GM18909 (cell line): ENCODE measurements around the gene NXPE3.

Experiments
- ATAC-seq: cut with Tn5 transposase; IDR thresholded peaks from one replicate; pipeline ENCODE4 v1.9.1; 2021; ENCODE audit warnings: mild to moderate bottlenecking; ENCODE audit not compliant: unreplicated experiment, poor library complexity

Gene NXPE3

DNA sequence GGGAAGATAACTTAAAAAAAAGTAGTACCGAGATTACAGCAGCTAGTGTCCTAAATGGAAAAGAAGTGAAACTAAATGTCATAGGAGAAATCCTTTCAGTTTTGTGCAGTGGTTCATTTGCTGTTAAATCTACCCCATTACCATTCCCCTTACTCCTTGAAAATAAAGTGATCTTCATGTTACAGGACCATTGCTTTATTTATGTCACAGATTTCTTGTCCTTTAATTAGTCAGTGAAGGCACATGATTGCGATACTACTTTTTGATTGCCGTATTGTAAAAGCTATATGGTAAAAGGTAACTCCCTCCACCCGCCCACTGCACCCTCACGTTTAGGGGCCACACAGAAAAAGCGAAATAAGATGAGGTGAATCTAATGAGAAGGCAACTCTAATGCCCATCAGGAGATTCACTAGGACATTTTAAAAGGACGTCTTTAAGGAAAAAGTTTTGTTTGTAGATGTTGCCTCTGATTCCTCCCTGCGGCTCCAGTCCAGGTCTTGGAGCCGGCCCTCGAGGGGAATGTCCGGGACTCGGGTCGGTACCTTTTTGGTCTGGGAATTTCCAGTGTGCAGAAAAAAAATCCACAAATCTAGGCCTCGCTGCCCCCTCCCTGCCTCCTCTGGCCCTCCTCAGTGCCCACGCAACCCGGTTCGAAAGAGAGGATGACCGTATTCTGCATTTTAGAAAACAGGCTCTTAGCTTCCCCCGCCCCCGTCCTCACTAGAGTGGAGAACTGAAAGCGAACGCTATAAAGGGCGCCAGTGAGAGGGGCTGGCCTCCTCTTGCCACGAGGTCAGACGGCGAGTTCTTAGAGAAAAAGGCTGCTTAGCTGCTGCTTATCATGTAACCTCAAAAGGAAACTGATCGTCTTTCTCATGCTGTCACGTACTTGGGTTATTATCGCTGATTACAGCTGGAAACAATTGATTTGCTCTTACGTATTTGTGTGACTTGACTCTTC lies 48.5 kb downstream of the NXPE3 start:
- ATAC-seq = peak; percentile 91

DNA sequence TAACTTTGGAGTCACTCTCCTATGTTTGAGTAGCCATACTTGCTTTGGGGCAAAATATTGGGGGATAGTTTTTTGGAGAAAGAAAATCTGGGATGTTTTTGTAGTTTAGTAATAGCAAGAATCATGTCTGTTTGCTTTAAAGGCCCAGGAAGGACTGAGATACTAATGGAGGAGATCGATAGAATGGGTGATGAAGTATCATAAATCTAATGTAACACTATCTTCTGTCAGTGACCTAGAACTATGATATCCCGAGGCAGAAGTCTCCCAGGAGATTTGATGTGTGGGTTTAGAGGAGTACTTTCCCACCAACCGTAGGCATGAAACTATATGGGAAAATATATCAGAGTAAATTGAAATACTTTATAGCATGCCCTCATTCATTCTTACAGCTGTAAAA lies 49.3 kb downstream of the NXPE3 start:
- ATAC-seq = no peak

DNA sequence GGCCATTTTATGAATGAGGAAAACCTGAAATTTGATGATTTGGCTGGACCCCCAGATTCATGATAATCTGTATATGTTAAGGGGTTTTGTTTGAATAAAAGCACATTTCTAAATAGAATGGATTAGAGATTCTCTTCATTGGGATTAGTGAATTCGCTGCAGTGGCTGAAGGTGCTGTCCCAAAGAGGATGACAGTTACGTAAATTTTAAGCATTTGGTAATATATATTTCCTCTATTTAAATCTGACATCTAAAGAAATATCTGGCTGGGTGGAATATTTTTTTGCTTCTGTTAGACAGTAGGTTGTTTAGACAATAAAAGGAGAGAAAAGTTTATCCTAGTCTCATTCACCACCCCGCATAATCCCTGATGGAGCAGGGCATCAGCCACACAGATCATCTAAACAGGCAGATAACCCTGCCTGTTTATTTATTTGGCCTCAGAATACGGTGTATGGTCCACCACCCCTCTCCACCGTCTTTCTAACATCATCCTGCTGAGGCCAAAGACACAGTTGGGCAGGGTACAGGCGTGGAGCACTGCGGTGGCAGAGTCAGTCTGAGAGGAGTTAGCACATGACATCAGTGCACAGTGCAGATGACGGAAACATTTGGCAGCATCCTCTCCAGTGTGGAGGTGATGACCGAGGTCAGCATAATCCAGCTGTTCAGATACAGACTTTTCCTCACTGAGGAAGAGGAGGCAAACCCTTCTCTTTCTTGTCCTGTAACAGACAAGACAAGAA lies 49.9 kb downstream of the NXPE3 start:
- ATAC-seq = peak; percentile 60

DNA sequence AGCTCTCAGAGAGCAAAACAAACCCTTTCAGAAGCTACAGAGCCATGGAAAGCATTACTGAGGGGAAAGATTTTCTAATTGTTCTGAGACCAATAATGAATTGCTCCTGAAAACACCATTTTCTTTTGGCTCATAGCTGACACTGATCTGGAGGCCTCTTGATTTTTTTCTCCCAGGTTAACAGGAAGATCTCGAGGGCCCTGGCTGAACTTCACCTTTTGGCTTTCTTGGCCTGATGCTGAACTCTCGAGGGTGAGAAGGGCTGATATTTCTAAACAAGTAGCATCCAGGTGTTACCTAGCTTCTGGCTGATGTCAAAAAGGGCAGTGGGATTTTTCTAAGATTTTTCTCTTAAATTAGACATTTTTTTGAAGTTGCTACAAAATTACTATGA lies 50.4 kb downstream of the NXPE3 start:
- ATAC-seq = no peak

DNA sequence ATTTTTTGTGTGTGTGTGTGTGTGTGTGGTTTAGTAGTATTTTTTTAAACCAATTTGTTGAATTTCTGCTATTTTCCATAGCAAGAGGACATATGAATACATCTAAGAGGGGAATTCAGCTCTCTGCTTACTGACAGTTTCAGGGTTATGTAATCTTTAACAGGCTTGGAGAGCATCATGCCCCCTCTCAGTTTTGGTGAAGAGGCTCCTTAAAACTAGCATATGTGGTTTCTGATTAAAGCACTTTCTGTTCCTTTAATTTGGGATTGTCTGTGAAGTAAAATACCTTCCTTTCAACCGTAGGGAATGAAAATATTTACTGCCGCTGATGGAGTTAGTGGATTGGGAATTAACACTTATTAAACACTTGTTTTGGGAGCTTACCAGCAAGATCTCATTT lies 50.9 kb downstream of the NXPE3 start:
- peak; percentile 22 for ATAC-seq

DNA sequence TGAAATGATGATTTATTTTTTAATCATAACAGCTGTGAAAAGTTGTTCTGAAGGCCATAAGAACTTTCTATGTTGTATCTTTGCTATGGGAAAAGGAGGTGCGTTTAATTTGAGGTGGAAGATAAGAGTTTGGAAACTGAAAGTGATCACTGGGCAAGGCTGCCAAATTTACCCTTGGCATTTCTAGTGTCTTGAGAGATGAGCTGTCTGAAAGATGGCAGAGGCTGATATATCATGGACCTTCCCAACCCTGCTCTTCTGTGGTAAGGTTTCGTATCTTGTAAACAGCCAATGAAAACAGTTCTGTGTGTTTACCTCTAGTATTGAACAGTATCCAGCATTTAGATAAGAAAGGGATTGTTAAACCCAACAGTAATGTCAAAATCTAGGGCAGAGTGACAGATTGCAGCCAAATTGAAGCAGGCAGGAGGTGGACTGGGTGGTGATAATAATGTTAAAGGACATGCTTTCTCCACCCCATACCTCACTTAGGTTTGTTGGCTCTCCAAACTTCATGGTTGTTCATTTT lies 54.5 kb downstream of the NXPE3 start:
- ATAC-seq = peak; percentile 25

DNA sequence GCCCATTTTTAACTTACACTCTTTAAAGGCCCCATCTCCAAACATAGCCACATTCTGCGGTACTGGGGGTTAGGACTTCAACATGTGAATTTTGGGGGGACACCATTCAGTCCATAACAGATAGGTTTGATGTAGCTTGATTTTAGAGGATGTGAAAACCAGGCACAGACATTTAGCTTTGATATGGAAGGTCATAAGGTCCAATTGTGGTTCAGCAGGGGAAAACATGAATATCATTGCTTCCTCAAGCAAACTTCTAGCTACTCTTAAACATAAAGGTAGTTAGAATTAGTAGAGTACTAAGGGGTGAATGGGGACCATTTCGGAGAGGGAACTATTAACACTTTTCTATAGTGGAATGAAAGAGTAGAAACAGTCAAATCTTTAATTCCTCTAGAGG lies 56.7 kb downstream of the NXPE3 start:
- ATAC-seq = no peak

DNA sequence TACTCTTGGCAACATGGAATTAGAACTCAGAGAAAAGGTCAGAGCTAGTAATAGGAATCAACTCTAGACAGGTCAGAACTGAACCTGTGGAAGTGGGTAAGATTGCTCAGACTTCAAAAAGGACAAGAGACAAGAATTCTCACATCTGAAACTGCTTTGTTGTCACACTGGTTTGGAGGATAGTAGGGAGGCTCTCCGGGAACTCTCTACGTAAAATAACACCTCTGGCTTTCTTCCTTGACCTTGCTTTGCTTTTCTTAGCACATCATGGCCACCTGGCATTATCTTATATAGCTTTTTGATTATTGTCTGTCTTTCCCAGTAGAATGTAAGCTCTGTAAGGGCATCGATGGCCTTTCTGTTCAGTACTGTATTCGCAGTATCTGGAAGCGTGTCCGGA lies 57.1 kb downstream of the NXPE3 start:
- ATAC-seq = no peak

DNA sequence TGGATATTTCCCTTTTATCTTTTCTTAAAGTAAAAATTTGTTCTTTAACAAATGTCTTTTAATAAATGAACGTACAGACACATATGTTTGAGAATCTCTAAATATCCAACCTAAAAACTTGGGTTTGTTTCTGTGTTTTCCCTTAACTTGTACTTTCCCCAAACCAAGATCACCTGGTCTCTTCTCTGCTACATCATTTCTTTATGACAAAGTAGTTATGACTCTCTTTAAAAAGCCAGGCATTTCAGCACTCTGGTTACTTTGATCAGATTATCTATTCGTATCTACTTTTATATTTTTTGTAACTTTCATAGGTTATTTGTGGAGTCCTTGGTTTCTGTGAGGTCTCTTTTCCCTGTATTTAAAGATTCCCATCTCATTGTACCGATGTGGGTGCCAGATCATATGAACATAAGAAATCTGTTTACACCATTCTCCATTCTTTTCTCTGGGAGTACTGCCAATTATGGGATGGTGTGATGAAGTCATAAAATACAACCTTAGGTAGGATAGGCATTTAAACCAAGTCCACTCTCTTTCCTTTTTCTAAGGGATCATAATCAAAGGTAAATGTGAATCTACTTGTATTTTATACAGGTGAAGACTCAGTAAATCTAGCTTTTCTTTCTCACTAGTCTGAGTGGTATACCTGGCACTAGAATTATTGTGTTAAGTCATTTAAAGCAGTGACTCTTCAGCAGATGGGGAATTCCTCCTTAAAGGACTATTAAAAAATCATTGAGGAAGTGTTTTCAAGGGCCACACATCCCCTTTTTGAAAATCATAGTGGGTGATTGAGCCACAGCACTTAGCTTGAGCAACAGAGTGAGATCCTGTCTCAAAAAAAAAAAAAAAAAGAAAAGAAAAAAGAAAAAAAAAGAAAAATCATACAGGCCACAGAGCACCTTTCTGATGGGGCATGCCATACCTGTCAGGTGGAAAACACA lies 57.9 kb downstream of the NXPE3 start:
- no peak for ATAC-seq

DNA sequence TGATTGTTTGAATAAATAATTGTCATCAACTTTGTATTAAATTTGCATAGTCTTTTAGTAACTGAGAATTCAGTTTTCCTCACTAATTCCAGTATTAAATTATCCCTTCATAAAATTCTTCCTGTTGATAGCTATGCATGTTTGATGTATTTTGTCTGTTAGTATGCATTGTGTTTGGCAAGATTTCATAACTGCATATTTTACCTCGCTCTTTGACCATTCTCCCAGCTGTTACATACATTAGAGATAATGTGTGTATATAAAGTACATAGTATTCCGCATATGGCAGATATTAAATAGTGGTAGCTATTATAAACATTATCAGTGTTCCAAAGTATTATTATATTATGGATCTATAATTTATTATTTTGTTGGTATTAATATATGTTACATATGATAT lies 59.7 kb downstream of the NXPE3 start:
- ATAC-seq = no peak

DNA sequence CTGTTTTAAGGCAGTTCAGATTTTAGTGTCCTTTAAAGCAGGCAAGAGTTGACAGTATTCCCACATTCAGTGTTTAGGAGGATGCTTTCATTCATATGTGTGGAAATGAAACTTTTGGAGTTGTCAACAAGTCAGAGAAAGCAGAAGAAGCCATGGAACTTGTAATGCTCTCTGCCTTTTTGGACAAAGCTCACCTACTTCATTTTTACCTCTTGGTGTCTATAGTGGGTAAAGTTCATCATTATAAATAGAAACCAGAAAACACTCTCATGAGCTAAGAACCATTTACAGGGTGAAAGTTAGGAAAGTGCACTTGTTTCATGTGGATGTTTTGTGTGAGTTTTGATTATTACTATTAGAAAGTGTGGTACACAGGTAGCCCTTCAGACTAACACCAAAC lies 61.1 kb downstream of the NXPE3 start:
- ATAC-seq = no peak

DNA sequence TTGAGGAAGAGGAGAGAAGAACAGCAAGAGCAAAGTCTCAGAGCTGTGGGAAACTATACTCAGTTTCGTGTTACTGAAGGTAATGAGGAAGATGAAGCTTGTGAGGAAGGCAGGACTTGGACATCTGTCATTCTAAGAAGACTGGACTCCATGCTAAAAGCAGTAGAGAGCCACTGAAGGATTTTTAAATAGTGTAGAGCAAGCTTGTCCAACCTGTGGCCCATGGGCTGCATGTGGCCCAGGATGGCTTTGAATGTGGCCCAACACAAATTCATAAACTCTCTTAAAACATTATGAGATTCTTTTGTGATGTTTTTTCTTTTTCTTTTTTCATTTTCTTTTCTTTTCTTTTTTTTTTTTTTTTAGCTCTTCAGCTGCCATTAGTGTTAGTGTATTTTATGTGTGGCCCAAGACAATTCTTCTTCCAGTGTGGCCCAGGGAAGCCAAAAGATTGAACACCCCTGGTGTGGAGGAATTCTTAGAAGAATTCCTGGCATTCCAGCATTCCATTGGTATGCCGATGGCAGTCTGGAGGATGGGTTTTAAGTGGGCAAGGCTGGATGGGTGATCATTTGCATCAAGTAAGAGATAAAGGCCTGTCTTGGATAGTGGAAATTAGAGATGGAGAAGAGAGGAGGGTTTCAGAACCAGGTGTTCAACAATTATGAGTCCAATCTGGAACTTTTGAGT lies 63.4 kb downstream of the NXPE3 start:
- ATAC-seq = no peak

DNA sequence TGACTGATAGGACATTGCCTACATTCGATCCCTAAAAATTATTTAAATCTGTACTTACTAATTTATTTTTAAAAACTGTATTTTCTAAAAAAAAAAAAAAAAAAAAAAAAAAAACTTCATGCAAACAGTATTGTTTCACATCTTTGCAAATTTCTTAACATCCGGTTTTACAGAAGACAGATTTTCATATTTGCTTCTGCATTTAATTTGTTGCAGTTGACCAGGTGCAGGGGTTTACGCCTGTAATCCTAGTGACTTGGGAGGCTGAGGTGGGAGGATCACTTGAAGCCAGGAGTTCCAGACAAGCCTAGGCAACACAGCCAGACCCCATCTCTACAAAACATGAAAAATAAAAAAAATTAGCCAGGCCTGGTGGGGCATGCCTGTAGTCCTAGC lies 63.9 kb downstream of the NXPE3 start:
- ATAC-seq = no peak

DNA sequence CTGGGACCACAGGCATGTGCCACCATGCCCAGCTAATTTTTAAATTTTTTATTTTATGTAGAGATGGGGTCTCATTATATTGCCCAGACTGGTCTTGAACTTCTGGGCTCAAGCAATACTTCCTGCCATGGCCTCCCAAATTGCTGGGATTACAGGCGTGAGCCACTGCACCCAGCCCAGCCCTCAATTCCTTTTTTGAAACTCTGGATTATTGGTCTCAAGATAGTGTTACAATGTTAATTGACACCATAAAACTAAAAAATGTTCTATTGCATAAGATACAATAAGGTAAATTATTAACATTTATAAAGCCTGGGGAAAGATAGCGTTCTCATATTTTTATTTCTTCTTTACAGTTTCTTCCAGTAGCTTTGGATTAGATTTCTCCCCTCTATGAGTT lies 66.4 kb downstream of the NXPE3 start:
- no peak for ATAC-seq

DNA sequence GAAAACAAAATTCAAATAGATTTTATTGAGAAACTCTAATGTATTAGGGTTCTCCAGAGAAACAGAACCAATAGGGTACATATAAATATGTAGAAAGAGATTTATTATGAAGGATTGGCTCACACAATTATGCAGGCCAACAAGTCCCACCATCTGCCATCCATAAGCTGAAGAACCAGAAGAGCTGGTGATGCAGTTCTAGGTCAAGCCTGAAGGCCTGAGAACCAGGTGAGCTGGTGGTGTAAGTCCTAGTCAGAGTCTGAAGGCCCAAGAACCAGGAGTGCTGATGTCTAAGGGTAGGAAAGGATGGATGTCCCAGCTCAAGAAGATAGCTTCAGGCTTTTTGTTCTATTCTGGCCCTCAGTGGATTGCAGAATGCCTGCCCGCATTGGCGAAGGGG lies 67.7 kb downstream of the NXPE3 start:
- ATAC-seq = no peak

DNA sequence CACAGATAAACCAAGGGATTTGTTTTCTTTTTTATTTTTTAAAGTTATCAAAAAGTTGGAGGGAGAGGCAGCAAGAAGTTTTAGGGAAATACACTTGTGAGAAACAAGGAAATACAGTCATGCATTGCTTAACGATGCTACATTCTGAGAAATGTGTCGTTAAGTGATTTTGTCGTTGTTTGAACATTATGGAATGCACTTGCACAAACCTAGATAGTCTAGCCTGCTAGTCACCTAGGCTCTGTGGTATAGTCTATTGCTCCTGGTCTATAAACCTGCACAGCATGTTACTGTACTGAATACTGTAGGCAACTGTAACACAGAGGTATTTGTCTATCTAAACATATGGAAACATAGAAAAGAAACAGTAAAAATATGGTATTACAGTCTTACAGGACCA lies 68.3 kb downstream of the NXPE3 start:
- ATAC-seq = no peak

DNA sequence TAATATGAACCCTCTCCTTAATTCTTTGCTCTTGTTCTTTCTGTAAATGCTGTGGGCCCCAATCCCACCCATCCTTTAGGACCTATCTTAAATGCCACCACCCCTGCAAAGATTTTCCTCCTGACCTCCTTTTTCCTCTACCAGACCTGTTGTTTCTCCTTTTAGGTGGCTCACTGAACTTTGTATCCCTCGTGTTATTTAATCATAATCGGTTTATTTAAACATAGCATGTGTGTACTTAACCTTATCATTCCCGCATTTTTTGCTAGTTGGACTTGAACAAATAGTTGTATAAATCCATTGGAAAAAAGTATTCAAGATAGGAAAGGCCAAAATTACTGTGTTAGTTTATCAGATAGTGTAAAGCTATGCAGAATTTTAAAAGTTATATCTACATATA lies 69.3 kb downstream of the NXPE3 start:
- ATAC-seq = no peak

DNA sequence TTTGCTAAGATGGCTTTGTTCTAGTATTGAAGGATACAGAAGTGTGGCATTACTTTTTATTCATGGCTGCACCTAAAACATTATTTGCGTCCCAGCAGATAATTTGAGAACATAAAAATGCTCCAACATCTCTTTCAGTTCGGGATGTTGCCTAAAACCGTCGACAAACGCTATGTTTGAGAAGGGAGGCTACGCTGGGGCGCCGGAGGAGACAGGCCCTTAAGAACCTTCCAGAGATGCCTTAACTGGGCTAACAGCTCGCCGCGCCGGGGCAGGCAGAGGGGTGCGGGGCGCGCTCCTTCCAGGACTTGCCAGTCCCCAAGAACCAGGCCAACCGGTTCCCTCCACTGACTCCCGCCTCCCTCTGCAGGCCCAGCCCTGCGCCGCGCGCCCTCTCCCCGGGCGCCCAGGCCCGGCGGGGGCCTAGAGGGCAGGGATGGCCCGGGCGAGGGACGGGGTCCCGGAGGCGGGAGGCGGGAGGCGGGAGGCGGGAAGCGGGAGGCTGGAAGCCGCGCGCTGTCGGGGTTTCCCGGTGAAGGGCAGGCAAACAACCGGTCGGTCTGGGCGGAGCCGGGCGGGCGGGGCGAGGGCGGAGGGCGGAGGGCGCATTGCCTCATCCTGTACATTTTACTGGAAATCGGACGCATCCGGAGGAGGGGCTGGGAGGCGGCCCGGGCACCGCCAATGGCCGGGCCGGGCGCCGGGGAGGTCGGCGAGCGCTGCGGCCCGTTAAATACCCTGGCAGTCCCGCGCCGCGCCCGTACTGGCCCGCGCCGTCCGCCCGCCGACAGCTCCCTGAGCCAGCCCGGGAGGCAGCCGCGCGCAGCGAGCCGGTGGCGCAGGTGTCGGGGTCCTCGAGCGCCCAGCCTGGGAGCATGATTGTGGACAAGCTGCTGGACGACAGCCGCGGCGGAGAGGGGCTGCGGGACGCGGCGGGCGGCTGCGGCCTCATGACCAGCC lies 70.0 kb downstream of the NXPE3 start, which contains the start of gene NFKBIZ:
NFKBIZ (plus strand) TSS at position 761 of the 960 bp plus-strand sequence; CDS start at position 876, 115 bp downstream.
- peak; percentile 78 for ATAC-seq
